ENCODE measurements around the gene UNC80. TPM values are rescaled to one million over a fixed set of nuclear protein-coding genes. Genes with fewer than 3 reads are reported as not detected.

The UNC80 gene
- polyA plus RNA-seq, 1 donor from 2014 or later, result 10.4 TPM

GRCh38 chr2:209990838-209991237, 219.2 kb downstream of the UNC80 start:
- Histone ChIP-seq H3K4me2 (ENCODE audit: low read length) (no peak overlapping the region), H3K9me3 (ENCODE audit: low read length) (no peaks in the 10 kb centered on the region), H3K79me2 (replicated peaks; ENCODE audit: insufficient read depth, low read length) (no peaks in the 10 kb centered on the region), H3K36me3 (ENCODE audit: insufficient read depth, low read length) (no peaks in the 10 kb centered on the region), H2AFZ (ENCODE audit: low read depth, low read length) (no peak overlapping the region), H3F3A (ENCODE audit: insufficient read depth, low read length, poor library complexity, severe bottlenecking) (no peaks in the 10 kb centered on the region), H3K9ac (ENCODE audit: low read length) (no peak overlapping the region), H4K20me1 (ENCODE audit: insufficient read depth) (no peaks in the 10 kb centered on the region), H3K4me3 (ENCODE audit: low read length) (peak overlapping the region; percentile 22), H3K27ac (ENCODE audit: low read length) (peak overlapping the region; percentile 49), H3K27me3 (ENCODE audit: insufficient read depth, low read depth, low read length) (no peaks in the 10 kb centered on the region), H3K9me2 (ENCODE audit: insufficient read depth, low read length) (no peaks in the 10 kb centered on the region)
- no peak for TF ChIP-seq EZH2 (IDR thresholded peaks at IDR 0.05; ENCODE audit: borderline replicate concordance, insufficient read depth, low read length, poor library complexity, severe bottlenecking)
- no peak for TF ChIP-seq TAF1 (IDR thresholded peaks at IDR 0.05; ENCODE audit: low read depth)
- no peak for TF ChIP-seq RAD21 (conservative IDR thresholded peaks at IDR 0.05)
- TF ChIP-seq EP300 (conservative IDR thresholded peaks at IDR 0.05; ENCODE audit: poor library complexity, severe bottlenecking), result no peak

GRCh38 chr2:209993968-209994367, 222.3 kb downstream of the UNC80 start:
- no peaks in the 10 kb centered on the region for H3K36me3 ChIP-seq (ENCODE audit: insufficient read depth, low read length)
- no peak overlapping the region for H3K27ac ChIP-seq (ENCODE audit: low read length)
- H3K4me3 ChIP-seq (ENCODE audit: low read length), result no peak overlapping the region
- H3K79me2 ChIP-seq (replicated peaks; ENCODE audit: insufficient read depth, low read length), result no peaks in the 10 kb centered on the region
- no peak overlapping the region for H2AFZ ChIP-seq (ENCODE audit: low read depth, low read length)
- H3F3A ChIP-seq (ENCODE audit: insufficient read depth, low read length, poor library complexity, severe bottlenecking), result no peaks in the 10 kb centered on the region
- H4K20me1 ChIP-seq (ENCODE audit: insufficient read depth), result no peaks in the 10 kb centered on the region
- no peaks in the 10 kb centered on the region for H3K27me3 ChIP-seq (ENCODE audit: insufficient read depth, low read depth, low read length)
- no peaks in the 10 kb centered on the region for H3K9me2 ChIP-seq (ENCODE audit: insufficient read depth, low read length)
- no peak overlapping the region for H3K9ac ChIP-seq (ENCODE audit: low read length)
- no peak overlapping the region for H3K4me2 ChIP-seq (ENCODE audit: low read length)
- no peaks in the 10 kb centered on the region for H3K9me3 ChIP-seq (ENCODE audit: low read length)
- TF ChIP-seq RAD21 (conservative IDR thresholded peaks at IDR 0.05) (no peak), MXI1 (conservative IDR thresholded peaks at IDR 0.05; ENCODE audit: poor library complexity, severe bottlenecking) (no peak), EZH2 (IDR thresholded peaks at IDR 0.05; ENCODE audit: borderline replicate concordance, insufficient read depth, low read length, poor library complexity, severe bottlenecking) (no peak), POLR2AphosphoS5 (IDR thresholded peaks at IDR 0.05) (no peak), TAF1 (IDR thresholded peaks at IDR 0.05; ENCODE audit: low read depth) (no peak), EP300 (conservative IDR thresholded peaks at IDR 0.05; ENCODE audit: poor library complexity, severe bottlenecking) (no peak), REST (IDR thresholded peaks at IDR 0.05; ENCODE audit: borderline replicate concordance) (no peak), CTCF (IDR thresholded peaks at IDR 0.05; ENCODE audit: poor library complexity, severe bottlenecking) (no peak), SMC3 (conservative IDR thresholded peaks at IDR 0.05; ENCODE audit: poor library complexity) (no peak)
